HG02870 (cell line): ENCODE measurements around the gene NNAT.
A peak's percentile ranks its signal among the peaks of the same experiment; 100 is the strongest.

Experiments used
- ATAC-seq: cut with Tn5 transposase; IDR thresholded peaks from one replicate; pipeline ENCODE4 v1.9.1; 2021; ENCODE audit warnings: mild to moderate bottlenecking, moderate library complexity; ENCODE audit not compliant: unreplicated experiment

The NNAT gene

DNA sequence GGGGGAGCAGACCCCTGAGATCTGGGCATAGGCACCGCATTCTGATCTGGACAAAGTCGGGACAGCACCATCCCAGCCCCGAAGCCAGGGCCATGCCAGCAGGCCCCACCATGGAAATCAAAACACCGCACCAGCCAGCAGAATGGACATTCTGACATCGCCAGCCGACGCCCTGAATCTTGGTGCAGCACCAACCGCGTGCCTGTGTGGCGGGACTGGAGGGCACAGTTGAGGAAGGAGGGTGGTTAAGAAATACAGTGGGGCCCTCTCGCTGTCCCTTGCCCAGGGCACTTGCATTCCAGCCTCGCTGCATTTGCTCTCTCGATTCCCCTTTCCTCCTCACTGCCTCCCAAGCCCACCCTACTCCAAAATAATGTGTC lies 2.0 kb downstream of the NNAT start:
- ATAC-seq: no peak

DNA sequence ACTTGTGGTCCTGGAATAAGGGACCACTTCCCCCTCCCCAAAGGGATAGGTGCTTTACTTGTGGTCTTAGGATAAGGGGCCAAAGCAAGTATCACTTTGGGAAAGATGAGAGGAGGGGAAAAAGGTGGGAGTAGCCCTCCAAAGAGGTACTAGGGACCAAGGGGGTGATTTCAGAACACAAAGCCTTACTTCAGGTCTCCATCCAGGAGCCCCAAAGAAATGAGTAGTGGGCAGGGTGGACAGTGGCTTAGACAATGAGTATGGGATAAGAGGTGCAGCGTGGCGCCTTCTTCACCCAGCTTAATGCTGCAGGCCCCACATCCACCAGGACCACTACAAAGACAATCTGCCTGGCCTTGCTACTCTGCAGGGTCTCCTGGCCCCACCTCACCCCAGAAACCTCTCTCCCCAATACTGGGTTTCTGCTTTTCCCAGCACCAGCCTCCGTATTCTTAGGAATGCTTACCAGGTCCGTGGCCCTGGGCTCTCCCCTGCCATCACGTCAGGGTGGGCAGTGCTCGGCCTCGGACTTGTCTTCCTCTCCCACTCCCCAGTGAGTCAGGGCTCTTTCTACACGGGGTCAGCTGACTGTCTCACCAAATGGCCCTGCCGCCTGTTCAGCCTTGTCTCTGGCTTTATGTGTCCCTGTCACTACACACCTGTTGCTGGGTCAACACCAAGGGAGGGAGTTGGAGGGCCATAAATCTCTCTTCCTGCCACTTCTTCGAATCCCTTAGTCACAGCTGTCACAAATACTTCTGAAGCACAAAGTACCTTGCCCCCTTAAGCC lies 3.1 kb downstream of the NNAT start:
- no peak for ATAC-seq

DNA sequence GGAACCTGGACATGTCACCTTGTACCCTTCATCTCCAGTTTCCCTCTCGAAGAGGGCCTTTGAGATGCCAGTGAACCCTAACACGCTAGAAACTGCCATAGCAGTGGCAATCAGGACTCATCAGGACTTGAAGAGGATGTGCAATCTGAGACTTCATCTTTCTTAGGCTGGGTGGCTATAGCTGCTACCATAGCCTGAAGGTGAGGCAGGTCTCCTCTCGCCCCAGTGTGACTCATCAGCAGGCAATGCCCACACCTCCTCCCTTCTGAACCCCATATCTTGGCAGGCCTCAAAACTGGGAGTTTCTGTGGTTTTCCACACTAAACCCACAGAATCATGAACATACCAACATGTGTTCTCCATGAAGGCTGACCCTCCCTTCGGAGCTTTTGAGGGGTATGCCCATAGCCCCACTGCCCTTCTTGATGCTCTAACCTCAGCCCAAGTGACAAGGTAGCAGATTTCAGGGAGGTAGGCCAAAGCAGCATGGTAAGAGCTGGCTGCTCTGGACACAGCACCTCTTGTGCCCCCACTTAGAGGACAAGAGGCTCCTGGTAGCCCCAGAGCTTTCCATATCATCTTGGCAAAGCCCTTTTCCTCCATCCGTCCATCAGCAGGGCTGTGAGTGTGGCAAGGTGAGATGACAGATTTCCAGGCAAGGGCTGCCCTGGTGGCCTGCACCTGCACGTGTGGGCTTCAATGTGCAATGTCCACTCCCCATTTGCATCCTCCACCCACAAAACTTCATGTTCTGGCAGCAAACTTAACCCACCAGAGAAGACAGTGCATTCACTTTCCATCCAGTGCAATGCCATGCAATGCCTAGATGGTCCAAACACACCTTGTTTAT lies 4.0 kb downstream of the NNAT start:
- ATAC-seq: no peak

DNA sequence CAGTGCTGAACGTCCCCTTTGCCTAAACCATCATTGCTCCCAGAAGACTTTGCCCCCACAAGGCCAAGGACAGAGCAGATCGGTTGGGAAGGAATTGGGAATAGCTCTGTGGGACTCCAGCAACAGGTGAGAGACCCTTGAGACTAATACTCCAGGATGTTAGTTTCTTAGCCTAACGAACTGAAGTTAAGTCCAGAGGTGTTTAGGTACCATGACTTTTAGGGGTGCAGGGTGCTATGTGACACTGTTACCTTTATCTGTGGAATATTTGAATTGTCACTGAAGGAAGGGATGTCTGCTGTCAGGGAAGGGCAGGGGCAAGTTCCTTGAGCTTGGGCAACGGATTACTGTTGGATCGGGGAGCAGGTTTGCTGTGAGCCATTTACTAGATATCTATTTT lies 4.8 kb downstream of the NNAT start:
- ATAC-seq: no peak

GRCh38 chr20:37526238-37526838 lies 5.3 kb downstream of the NNAT start:
- no peak for ATAC-seq

- ATAC-seq: no peak
These were observed 6.0 kb downstream of the NNAT start for GRCh38 chr20:37526839-37527637.

DNA sequence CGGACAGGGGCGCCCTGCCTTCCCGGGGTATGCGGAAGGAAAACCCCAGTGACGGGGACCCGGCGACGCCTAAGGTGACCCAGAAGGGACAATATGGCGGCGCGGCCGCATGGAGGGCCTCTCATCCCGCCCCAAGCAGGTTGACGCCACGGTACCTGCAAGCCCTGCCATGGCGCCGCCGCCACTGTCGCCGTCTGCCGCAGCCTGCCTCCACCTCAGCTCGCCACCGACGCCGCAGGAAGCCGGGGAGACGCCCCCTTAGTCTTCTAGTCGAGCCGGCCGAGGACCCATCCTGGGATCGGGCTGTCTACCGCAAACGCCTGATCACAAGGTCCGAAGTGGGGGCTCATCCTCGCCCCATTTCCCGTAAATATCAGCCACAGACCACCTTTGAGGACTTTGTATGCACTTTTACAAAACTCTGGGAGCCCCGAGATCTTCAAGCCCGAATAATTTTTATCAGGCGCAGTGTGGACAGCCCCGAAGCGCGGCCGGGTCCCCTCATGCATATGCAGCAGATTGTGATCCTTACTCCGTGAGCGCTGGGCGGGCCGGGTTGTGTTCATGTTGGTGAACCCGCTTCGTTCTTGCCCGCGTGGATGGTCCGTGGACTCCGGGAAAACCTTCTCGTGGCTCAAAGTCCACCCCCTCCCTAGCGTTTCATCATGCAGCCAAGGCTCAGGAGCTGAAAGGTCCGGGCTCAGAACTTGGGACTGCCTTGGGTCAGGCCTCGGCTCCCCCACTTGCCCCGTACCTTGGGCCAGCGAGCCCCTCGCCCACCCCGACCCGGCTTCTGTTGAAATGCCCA lies 6.8 kb downstream of the NNAT start, which contains the start of gene BLCAP:
BLCAP (minus strand) TSS at position 239 of the 808 bp plus-strand sequence. CDS start 8,702 bp downstream, outside the sequence.
- peak; percentile 79 for ATAC-seq

DNA sequence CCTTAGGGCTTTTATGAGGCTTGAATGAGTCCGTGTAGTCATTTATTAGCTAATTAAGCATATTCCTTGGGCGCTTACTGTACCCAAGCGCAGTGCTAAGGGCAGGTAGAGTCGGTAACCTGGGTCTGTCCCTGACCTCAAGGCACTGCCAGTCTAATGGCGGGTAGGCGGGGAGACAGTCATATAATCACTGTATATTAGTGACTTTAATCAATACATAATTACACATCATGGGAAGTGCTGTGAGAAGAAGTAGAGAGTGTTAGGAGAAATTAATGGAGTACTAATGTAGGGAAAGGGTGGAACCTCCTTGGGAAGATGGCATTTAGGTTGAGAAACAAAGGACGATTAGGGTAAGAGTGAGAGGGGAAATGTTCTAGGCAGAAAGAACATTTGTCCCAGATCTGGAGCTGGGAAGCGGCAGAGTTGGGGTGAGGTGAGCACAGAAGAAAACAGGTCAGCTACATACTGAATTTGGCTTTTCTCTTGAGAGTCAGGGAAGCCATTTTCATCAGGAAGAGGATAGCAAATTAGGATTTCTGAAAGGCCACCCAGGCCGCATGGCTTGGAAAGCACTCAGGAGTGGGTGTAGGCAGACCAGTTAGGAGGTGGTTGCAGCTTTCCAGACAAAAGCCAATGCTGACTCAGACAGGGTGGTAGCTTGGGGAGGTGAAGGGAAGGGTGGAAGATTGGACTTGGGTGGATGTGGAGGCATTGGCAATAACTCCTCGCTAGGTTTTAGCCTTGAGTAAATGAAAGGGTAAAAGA lies 7.6 kb downstream of the NNAT start:
- no peak for ATAC-seq

DNA sequence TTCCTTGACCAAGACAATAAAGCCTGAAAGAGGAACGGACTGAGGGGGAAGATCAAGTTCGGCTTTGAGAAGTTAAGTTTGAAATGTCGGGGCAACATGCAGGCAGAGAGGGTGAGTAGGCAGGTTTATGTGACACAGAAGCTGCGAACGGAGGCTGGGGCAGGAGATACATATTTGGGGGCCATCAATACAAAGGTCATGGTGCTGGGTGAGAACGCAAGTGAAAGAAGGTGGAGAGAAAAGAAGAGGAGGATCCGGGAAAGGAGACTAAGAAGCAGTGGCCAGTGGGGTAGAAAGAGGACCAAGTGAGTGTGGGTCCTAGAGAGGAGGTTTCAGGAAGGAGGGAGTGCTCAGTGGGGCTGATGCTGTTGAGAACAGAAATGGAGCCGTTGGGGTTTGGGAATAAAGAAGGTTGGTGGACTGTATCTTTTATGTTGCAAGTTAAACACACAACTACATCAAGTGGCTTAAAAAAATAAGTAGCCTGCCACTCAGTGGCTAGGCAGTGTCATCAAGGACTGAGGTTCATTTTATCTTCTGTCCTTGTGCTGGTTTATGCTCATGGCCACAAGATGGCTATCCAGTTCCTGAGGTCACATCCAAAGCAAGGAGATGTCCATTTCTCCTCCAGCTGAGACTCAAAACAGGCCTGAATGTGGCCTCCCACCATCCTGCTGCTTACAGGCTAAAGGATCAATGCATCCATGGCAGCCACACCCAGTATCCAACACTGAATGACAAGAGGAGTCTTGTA lies 8.3 kb downstream of the NNAT start:
- ATAC-seq: no peak

DNA sequence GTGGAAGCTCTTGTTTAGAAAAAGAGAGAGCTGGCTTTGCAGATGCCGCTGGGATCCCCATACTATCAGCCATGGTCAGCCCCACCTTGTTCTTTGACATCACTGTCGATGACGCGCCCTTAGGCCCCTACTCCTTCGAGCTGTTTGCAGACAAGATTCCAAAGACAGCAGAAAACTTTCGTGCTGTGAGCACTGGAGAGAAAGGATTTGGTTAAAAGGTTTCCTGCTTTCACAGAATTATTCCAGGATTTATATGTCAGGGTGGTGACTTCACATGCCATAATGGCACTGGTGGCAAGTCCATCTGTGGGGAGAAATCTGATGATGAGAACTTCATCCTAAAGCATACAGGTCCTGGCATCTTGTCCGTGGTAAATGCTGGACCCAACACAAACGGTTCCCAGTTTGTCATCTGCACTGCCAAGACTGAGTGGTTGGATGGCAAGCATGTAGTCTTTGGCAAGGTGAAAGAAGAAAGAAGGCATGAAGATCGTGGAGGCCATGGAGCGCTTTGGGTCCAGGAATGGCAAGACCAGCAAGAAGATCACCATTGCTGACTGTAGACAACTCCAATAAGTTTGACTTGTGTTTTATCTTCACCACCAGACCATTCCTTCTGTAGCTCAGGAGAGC lies 9.0 kb downstream of the NNAT start:
- ATAC-seq: no peak

DNA sequence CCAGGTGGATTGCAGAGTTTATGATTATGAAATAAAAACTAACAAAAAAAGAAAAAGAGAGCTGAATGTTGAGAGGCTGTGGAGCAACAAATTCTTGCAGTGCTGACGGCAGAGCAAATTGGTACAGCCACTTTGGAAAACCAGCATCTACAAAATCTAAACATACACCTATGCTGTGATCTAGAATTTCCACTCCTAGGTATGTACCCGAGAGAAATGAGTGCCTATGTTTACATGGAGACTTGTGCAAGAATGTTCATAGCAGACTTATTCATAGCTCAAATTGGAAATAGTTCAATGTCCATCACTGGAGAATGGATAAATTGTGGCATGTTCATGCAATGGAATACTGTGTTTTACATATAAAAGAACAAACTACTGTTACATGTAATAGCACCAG lies 9.6 kb downstream of the NNAT start:
- no peak for ATAC-seq

GRCh38 chr20:37531856-37532255 lies 10.8 kb downstream of the NNAT start:
- ATAC-seq: no peak

DNA sequence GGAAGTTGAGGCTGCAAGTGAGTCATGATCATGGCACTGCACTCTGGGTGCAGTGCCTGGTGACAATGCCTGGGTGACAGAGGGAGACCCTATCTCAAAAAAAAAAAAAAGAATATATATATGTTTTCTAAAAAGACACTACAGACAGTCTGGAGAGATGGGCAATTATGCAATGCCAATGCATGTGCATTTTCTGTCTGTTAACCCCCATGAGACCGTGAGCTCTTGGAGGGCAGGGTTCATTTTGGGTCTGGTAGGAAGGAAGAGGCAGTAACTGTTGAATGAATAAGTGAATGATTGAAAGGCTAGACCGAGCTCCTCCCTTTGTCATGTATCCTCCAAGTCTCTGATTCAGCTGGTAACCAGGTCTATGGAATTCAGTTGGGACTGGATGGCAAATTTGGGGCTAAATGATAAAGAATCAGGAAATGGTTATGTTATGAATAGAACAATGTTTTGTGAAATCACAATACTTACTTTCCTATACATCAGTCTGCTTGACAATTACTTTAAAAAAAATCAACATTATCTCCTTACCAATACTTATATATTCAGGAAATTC lies 12.2 kb downstream of the NNAT start:
- ATAC-seq: no peak

DNA sequence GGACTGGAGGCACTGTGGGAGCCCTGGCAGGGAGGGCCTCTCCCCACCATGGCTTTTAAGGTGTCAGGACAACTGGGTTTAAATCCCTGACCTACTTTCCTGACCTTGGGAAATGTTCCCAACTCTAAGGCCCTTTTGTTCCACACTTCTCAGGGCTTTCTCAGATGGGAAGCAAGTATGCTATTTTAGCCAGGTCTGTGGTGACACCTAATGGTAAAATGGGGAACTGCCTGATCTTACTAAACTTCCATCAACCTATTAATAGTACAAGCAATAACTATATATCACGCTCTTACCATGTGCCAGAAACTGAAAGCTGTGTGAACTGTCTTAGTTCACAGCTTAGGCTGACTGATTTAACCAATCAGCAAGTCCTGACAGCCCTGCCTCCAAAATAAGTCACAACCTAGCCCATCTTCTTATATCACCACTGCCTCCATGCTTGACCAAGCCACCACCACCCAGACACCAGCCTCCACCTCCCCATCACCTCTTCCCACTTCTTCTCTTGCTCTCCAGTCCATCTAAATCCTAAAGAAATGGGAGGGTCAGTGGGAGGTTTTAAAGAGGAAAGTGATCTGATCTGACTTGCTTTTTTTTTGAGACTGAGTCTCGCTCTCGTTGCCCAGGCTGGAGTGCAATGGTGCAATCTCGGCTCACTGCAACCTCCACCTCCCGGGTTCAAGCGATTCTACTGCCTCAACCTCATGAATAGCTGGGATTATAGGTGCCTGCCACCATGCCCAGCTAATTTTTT lies 13.5 kb downstream of the NNAT start:
- peak; percentile 86 for ATAC-seq

DNA sequence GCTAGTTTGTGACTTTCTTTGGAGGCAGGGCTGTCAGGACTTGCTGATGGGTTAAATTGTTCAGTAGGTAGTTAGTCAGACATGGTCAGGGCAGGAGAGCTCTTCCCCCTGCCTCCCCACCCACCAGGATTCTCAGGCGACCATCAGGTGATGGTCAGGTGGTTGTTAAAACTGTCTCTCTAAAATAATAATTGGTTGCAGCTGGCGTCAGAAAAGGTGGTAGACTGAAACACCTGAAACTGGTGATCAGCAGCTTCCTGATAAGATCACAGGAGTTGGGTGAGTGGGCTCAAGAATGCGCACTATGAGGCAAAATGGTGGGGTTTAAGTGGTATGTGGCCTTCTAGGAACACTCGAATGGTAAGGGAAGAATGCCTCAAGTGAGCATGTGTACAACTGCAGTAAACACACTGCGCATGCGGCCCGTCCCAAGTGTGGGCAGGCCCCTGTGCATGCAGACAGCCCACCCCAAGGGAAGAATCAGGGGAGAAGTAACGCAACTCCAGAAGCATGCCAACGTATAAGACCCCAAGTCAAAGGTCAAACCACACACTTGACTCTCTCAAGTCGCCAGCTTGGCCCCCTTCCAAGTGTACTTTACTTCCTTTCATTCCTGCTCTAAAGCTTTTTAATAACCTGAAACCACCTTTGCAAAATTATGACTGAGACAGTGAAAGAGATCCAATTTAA lies 14.5 kb downstream of the NNAT start:
- no peak for ATAC-seq

- ATAC-seq: no peak
These were observed 16.5 kb downstream of the NNAT start for GRCh38 chr20:37537505-37537904.
